GM23248 (cell line): Measurements from ENCODE around the gene ERBB3. TPM values are rescaled to one million over a fixed set of nuclear protein-coding genes. Genes with fewer than 3 reads are reported as not detected.

Experiments
- DNase-seq: peaks from one replicate; pipeline ENCODE4 v3.0.0-alpha.2; 2015
- H2AFZ ChIP-seq: fragments of 200-600 bp; sonication (generic); 2 replicates; pipeline ENCODE4 v1.6.1; 2016; ENCODE audit warnings: antibody characterized with exemption
- H3F3A ChIP-seq: fragments of 200-600 bp; sonication (generic); 2 replicates; pipeline ENCODE4 v1.6.1; 2016; ENCODE audit warnings: mild to moderate bottlenecking, antibody characterized with exemption, mixed run types; ENCODE audit not compliant: insufficient read depth
- H3K27ac ChIP-seq: fragments of 200-600 bp; sonication (generic); 2 replicates; pipeline ENCODE4 v1.5.1; 2016; ENCODE audit warnings: mild to moderate bottlenecking
- H3K27me3 ChIP-seq: fragments of 200-600 bp; sonication (generic); replicated peaks from 2 replicates; pipeline ENCODE4 v1.6.1; 2016; ENCODE audit warnings: mild to moderate bottlenecking; ENCODE audit not compliant: insufficient read depth
- H3K36me3 ChIP-seq: fragments of 200-600 bp; sonication (generic); 2 replicates; pipeline ENCODE4 v1.6.1; 2016; ENCODE audit warnings: low read depth, mild to moderate bottlenecking
- H3K4me1 ChIP-seq: fragments of 200-600 bp; sonication (generic); 2 replicates; pipeline ENCODE4 v1.6.1; 2016; ENCODE audit warnings: mild to moderate bottlenecking; ENCODE audit not compliant: insufficient read depth
- H3K4me2 ChIP-seq: fragments of 200-600 bp; sonication (generic); one replicate; pipeline ENCODE4 v1.6.1; 2016; ENCODE audit warnings: mild to moderate bottlenecking; ENCODE audit not compliant: unreplicated experiment
- H3K4me3 ChIP-seq: fragments of 200-600 bp; sonication (generic); 2 replicates; pipeline ENCODE4 v1.5.1; 2016; ENCODE audit warnings: mild to moderate bottlenecking
- H3K79me2 ChIP-seq: fragments of 200-600 bp; sonication (generic); 2 replicates; pipeline ENCODE4 v1.6.1; 2016; ENCODE audit warnings: mild to moderate bottlenecking; ENCODE audit not compliant: insufficient read depth
- H3K9ac ChIP-seq: fragments of 200-600 bp; sonication (generic); 2 replicates; pipeline ENCODE4 v1.6.1; 2016; ENCODE audit warnings: mild to moderate bottlenecking
- H3K9me2 ChIP-seq: fragments of 200-600 bp; sonication (generic); 2 replicates; pipeline ENCODE4 v1.6.1; 2016; ENCODE audit warnings: mixed run types, mild to moderate bottlenecking, moderate library complexity; ENCODE audit not compliant: insufficient read depth
- H3K9me3 ChIP-seq: fragments of 200-600 bp; sonication (generic); one replicate; pipeline ENCODE4 v1.6.1; 2017; ENCODE audit warnings: low read depth
- H4K20me1 ChIP-seq: fragments of 200-600 bp; sonication (generic); 2 replicates; pipeline ENCODE4 v1.6.0; 2016; ENCODE audit not compliant: insufficient read depth
- EZH2 ChIP-seq: fragments of 200-600 bp; sonication (generic); IDR thresholded peaks from 2 replicates; pipeline ENCODE4 v1.6.1; 2018; ENCODE audit warnings: antibody characterized with exemption, mild to moderate bottlenecking; ENCODE audit not compliant: insufficient read depth, poor library complexity, severe bottlenecking
- EZH2phosphoT487 ChIP-seq: fragments of 200-600 bp; sonication (generic); IDR thresholded peaks from 2 replicates; pipeline ENCODE4 v1.6.1; 2018; ENCODE audit warnings: antibody characterized with exemption, moderate library complexity, mild to moderate bottlenecking, low read depth; ENCODE audit not compliant: insufficient read depth
- WGBS, 2 experiments: methylation state at CpG; one replicate each; pipeline ENCODE4 v1.1.6; 2015 to 2017; ENCODE audit warnings: low lambda C conversion rate in 2 of 2, low coverage in 1 of 2; ENCODE audit errors: missing lambda C conversion rate in 2 of 2; 5-methylcytosine and 5-hydroxymethylcytosine counted together
- in situ Hi-C: fragments of 300-500 bp; cut with MboI; formaldehyde crosslinking; loops from 2 replicates; pipeline ENCODE4 v1.15.0; 2020
- polyA plus RNA-seq: library from polyadenylated mRNA; unstranded; fragments of >200 nt; fragmentation: Nextera tagmentation; extraction: Ambion mirVana; gene quantifications from 2 replicates; pipeline ENCODE4 v1.2.1, GENCODE V29; 2016
- total RNA-seq: library from RNA; depleted of rRNA; stranded (reverse); fragments of >200 nt; shearing (Covaris generic); gene quantifications from 2 replicates; pipeline ENCODE4 v1.2.3, GENCODE V29; 2014

The ERBB3 gene
- total and polyA plus RNA-seq, 2 experiments from 2014 or later = 1.9 to 3.5 TPM

DNA sequence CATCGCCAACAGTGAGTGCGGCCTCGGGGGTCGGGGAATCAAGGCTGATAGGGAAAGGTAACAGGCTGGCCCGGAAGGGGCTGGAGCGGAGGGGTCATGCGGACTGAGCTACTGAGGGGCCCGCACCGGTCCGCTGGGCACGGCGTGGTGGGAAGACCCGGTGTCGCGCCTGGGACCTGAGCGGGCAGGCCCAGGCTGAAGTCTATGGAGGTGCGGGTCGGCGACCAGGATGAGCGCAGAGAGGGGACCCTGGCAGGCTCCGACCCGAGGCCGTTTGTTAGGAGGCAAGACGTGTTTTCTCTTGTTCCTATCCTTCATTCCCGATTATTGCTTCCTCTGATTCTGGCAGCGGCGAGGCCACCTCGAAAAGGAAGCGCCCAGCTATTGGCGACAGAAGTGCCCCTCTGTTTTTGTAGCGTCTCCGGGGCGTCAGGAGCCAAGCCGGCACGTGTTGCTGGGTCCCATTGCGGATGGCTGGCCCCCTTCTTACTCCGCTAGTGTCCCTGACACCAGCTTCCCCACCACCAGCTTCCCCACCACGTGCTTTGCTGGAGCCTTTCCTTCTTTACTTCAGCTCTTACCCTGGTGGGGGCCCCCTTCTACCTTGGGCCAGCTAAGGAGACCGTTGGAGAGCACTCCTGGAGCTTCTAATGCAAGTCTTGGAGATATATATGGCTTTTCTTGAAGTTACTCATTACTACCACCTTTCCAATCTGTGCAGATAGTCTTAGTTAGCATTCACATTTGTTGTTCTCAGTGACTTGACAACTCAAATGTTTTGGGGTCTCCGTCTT is 25.0 kb downstream of the ERBB3 start:
- peak; percentile 58 for DNase-seq
- Histone ChIP-seq H2AFZ (peak overlapping the region; percentile 94), H4K20me1 (no peaks in the 10 kb centered on the region), H3F3A (peaks cover 18% of the 10 kb centered on the region; the same call in 1 of the 2 replicates), H3K27ac (peak overlapping the region; percentile 61), H3K79me2 (peaks cover 45% of the 10 kb centered on the region), H3K9me3 (no peaks in the 10 kb centered on the region), H3K4me2 (peak overlapping the region; percentile 99), H3K36me3 (peaks cover 32% of the 10 kb centered on the region), H3K4me1 (peaks cover 21% of the 10 kb centered on the region), H3K4me3 (peak overlapping the region; percentile 90), H3K9ac (peak overlapping the region; percentile 90), H3K27me3 (no peaks in the 10 kb centered on the region), H3K9me2 (no peaks in the 10 kb centered on the region)
- TF ChIP-seq EZH2 (no peak), EZH2phosphoT487 (no peak)
- 2 to 3% methylated on average over 40 of the region's 40 CpGs for WGBS, 2 experiments
- in situ Hi-C loops = no loop called here

DNA sequence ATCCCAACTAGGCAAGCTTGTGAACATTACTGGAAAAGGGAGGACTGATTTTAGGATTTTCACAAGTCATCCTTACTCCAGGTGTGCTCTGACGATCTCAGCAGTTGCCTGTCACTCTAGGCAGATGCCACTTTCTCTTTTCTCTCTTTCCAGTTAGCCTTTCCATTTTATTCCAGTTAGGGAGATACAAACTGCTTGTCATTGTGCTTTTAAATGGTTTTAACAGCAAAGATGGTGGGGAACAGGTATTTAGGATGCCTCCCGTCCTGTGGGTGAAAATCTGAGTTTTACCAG is 25.6 kb downstream of the ERBB3 start:
- 40 to 56% methylated on average over 2 of the region's 2 CpGs for WGBS, 2 experiments
- peaks cover 23% of the 10 kb centered on the region for H3F3A ChIP-seq
- no peak for DNase-seq
- H3K9me2 ChIP-seq = no peaks in the 10 kb centered on the region
- no peak overlapping the region for H2AFZ ChIP-seq
- peak overlapping the region; percentile 99 for H3K4me2 ChIP-seq
- H3K79me2 ChIP-seq = peaks cover 45% of the 10 kb centered on the region
- H3K27ac ChIP-seq = no peak overlapping the region
- H3K4me3 ChIP-seq = peak overlapping the region; percentile 90
- H3K4me1 ChIP-seq = peaks cover 21% of the 10 kb centered on the region
- H4K20me1 ChIP-seq = no peaks in the 10 kb centered on the region
- peaks cover 38% of the 10 kb centered on the region for H3K36me3 ChIP-seq
- H3K9ac ChIP-seq = peak overlapping the region; percentile 90
- H3K9me3 ChIP-seq = no peaks in the 10 kb centered on the region
- in situ Hi-C loops = no loop called here
- no peaks in the 10 kb centered on the region for H3K27me3 ChIP-seq
- TF ChIP-seq EZH2phosphoT487 (no peak), EZH2 (no peak)

DNA sequence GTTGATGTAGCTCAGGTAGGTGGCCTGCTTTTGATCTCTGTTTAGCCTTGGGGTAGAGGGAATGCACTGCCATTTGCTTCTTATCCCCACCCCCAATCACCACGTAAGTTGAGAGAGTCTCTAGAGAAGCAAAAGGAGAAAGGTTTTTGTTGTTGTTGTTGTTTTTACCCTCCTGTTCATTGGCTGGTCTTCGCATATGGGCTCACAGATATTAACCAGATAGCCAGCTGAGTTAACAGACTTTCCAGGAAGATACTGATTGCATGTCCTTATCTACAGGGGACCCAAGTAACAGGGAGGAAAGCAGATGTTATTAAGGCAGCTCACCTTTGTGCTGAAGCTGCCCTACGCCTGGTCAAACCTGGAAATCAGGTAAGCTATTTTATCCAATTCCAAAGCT is 27.3 kb downstream of the ERBB3 start:
- TF ChIP-seq EZH2 = no peak
- TF ChIP-seq EZH2phosphoT487 = no peak
- WGBS, 2 experiments = 97 to 100% methylated on average over 3 of the region's 3 CpGs
- Histone ChIP-seq H4K20me1 (no peaks in the 10 kb centered on the region), H2AFZ (no peak overlapping the region), H3K36me3 (peaks cover 52% of the 10 kb centered on the region), H3K9ac (peak overlapping the region; percentile 90; the same call in 1 of the 2 replicates), H3K9me2 (no peaks in the 10 kb centered on the region), H3K27me3 (no peaks in the 10 kb centered on the region), H3K4me1 (peaks cover 21% of the 10 kb centered on the region), H3K79me2 (peaks cover 45% of the 10 kb centered on the region), H3F3A (peaks cover 35% of the 10 kb centered on the region), H3K4me2 (no peak overlapping the region), H3K4me3 (no peak overlapping the region), H3K27ac (no peak overlapping the region), H3K9me3 (no peaks in the 10 kb centered on the region)
- in situ Hi-C loops = no loop called here
- no peak for DNase-seq

DNA sequence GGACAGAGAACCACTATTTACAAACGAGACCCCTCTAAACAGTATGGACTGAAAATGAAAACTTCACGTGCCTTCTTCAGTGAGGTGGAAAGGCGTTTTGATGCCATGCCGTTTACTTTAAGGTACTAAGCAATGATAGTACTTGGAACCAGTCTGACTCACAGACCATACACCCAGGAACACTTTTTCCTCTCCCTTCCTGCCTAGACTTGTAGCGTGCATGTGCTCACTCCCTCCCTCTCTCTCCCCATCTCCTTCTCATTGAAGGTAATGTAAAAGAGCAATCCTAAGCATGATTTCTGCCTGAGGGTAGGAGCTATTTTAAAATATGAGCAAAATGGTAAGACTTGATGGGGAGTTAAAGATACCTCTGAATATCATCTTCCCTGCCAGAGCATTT is 30.6 kb downstream of the ERBB3 start:
- Histone ChIP-seq H3K27ac (no peak overlapping the region), H4K20me1 (no peaks in the 10 kb centered on the region), H3K4me3 (no peak overlapping the region), H3K9me3 (no peaks in the 10 kb centered on the region), H3K79me2 (peaks cover 33% of the 10 kb centered on the region), H3K9me2 (no peaks in the 10 kb centered on the region), H2AFZ (no peak overlapping the region), H3K27me3 (no peaks in the 10 kb centered on the region), H3K9ac (no peak overlapping the region), H3K4me1 (peaks cover 19% of the 10 kb centered on the region), H3F3A (peaks cover 67% of the 10 kb centered on the region), H3K4me2 (no peak overlapping the region), H3K36me3 (peaks cover 66% of the 10 kb centered on the region)
- in situ Hi-C loops = no loop called here
- WGBS, 2 experiments = 82 to 84% methylated on average over 5 of the region's 5 CpGs
- TF ChIP-seq EZH2phosphoT487 = no peak
- TF ChIP-seq EZH2 = no peak
- no peak for DNase-seq
